GM18907 (cell line): Measurements from ENCODE around the gene APOBR.
"Not testable (repeated sequence)": the region's sequence is repeated elsewhere in the genome, so short reads cannot be mapped to it uniquely, and the experiment has no call there.

Source experiments
- ATAC-seq: cut with Tn5 transposase; IDR thresholded peaks from one replicate; pipeline ENCODE4 v1.9.1; 2021; ENCODE audit warnings: mild to moderate bottlenecking, moderate library complexity; ENCODE audit not compliant: unreplicated experiment

APOBR gene

GRCh38 chr16:28527100-28527785 is 32.8 kb downstream of the APOBR start:
- ATAC-seq = not testable (repeated sequence)

DNA sequence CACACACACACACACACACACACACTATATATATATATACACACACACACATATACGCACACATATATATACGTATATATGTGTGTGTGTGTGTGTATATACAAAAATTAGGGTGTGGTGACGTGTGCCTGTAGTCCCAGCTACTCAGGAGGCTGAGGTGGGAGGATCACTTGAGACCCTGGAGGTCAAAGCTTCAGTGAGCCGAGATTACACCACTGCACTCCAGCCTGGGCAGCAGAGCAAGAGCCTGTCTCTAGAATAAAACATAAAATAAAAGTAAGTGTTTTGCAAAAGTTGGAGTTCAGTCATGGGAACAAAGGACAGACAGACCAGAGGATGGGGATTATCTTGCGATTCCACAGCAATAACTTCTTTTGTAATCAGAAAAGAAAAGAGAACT is 33.5 kb downstream of the APOBR start:
- no peak for ATAC-seq

DNA sequence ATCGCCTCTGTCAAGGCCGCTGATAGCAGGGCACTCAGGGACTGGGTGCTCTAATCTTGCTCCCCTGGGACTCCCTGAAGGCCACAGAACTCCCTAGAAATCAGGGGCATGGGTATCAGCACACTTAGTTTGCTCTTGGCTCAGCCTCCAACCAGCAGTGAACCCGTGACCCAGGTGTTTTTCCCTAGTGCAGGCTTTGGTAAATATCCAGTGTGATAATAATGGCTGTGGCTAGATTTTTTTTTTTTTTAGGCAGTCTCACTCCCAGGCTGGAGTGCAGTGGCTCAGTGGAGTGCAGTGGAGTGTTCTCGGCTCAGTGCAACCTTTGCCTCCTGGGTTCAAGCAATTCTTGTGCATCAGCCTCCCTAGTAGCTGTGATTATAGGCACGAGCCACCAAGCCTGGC is 34.0 kb downstream of the APOBR start:
- no peak for ATAC-seq

GRCh38 chr16:28529124-28529523 is 34.7 kb downstream of the APOBR start:
- no peak for ATAC-seq

DNA sequence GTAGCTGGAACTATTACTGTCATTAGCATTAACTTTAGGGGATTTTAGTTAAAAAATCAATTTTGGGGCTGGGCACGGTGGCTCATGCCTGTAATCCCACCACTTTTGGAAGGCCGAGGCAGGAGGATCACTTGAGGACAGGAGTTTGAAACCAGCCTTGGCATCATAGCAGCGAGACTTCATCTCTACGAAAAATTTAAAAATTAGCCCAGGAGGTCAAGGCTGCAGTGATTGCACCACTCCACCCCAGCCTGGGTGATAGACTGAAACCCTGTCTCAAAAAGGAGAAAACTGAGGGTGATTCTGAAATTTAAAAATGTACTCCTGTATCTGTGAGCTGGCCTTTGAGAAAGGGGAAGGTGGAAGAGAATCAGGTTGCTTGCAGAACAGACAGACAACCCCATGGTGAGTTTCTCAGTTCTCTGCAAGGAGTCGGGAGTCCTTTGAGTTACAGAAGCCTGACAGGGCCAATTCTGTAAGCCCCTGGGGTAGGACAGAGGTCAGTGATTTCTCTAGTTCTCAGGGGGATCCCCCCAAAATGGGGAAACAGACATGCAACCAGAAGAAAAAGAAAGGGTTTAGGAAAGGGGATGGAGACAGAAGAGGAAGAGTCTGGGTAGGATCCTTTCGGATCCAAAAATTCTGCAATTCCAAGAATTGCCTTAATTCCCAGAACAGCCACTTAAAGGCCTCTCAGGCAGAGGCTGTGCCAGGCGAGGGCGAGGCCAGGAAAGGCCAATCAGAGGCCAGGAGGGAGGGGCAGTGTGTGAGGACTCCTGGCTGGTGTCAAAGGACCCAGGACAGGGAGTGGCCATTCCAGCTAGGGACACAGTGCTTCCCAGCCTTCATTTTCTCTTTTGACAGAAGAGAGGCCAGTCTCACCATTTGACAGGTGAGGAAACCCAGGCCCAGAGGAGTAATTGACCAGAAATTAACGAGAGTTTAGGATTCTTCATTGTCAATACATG is 37.6 kb downstream of the APOBR start:
- no peak for ATAC-seq

DNA sequence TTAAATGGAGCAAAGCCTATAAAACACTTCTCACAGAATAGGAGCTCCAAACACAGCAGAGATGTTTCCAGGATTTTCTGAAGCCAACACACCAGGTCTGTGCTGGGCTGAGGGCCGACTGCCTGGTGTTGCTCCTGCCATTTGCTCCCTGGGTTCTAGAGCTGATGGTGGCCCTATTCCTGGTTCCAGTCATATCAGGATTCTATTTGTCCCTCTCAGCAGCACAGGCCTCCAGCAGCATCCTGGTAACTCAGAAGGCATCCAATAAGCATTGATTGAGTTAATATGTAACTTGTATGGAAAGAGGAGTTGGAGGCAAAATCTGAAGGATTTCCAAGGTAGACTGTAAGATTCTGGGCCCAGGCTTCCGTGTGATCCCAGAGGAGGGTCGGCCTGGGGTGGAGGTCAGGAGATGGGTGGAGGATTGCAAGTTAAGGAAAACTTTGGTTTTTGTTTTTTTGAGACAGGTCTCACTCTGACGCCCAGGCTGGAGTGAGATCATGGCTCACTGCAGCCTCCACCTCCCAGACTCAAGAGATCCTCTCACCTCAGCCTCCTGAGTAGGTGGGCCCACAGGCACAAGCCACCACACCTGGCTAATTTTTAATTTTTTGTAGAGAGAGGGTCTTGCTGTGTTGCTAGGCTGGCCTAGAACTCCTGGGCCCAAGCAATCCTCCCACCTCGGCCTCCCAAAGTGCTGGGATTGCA is 38.7 kb downstream of the APOBR start:
- ATAC-seq = no peak

DNA sequence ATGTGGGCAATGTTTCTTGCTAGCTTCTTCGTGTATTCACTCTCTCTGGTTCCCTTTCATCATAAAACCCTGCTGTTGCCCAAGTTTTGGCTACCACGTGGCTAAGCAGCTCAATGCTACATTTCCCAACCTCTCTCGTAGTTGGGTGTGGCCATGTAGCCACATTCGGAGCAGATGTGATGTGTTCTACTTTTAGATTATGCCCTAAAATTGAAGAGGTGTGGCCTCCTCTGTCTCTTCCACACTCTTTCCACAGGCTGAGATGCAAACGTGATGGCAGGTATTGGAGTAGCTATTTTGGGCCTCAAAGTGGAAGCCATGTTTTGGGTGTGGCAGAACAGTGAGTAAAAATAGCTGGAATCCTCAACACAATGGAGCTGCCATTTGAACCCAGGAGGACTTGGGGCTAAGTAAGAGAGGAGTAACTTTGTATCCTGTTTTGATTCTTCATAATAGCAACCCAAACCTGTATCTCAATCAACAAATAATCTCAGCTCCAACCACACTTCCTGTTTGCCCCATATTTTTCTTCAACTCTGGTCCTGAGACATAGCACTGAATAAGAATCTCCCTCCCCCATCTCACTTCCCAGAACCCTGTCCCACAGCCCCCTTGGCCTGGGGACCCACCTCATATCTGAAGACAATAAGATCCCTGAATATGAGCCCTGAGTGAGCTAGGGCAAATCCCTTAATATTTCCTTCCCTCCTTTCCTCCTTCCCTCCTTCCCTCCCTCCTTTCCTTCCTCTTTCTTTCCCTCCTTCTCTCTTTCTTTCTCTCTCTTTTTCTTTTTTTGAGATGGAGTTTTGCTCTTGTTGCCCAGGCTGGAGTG is 40.3 kb downstream of the APOBR start:
- no peak for ATAC-seq

- no peak for ATAC-seq
Measured at GRCh38 chr16:28537076-28537475, 42.6 kb downstream of the APOBR start.

DNA sequence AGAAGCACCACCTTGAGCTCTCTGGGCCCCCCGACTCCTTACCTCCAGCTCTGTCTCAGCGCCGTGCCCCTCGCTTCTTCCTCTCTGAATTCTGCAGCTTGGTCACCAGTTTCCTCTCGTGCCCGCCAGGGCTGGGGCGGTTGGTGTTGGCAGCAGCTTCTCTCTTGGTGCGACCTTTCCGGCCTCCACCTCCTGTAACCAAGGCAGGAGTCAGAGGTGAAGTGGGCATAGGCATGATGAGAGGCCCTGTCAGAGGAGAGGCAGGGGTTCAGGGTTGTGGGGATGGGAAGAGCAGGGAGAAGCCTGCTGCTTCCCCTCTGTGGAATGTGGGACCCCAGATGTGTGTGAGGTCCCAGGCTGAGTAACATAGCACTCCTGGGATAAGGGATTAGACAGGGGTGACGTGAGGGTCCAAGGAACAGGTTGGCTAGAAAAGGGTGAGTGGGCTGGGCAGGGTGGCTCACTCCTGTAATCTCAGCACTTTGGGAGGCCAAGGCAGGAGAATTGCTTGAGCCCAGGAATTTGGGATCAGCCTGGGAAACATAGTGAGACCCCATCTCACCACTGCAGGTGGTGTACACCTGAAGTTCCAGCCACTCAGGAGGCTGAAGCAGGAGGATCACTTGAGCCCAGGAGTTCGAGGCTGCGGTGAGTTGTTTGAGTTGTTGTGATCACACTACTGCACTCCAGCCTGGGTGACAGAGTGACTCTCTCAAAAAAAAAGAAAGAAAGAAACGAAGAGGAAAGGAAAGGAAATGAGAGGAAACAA is 43.7 kb downstream of the APOBR start:
- no peak for ATAC-seq

DNA sequence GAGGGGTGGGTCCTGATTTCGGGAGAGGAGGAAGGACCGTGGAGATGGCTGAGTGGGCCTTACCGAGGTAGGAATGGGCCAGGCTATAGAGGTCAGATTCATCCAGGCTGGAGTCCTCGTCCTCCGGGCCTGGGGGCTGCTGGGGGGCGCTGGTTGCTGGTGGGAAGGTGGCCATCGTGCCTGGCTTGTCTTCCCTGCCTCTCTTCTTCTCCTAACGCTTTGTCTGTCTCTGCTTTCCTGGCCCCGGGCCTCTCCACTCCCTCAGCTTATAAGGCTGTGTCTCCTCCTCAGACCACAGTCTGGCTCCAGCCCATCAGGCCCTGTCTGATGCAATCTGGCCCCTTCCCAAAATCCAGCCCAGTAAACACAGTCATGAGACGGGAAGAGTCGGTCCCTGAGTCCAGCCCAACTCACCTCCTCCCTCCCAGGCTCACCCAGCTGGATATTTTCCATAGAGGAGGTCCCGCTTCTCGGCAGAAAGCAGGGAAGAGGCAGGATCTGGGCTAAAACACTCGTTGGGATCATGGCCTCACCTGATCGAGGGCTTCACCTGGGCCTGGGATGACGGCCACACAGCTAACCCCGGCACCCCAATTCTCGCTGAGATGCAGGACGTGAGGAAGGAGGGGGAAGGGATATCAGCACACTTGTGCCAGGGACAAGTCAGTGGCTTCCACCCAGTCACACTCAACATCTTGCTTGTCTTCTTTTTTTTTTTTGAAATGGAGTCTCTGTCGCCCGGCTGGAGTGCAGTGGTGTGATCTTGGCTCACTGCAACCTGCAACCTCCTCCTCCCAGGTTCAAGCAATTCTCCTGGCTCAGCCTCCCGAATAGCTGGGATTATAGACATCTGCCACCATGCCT is 44.5 kb downstream of the APOBR start, which contains the start of gene NUPR1:
Gene NUPR1, minus strand, starts transcription at position 242 of the 864 bp plus-strand sequence. Its CDS starts 67 bp downstream, at position 175.
- no peak for ATAC-seq

- ATAC-seq = no peak
Measured at GRCh38 chr16:28540346-28540745, 45.9 kb downstream of the APOBR start.

- no peak for ATAC-seq
Measured at GRCh38 chr16:28542646-28543045, 48.2 kb downstream of the APOBR start.

DNA sequence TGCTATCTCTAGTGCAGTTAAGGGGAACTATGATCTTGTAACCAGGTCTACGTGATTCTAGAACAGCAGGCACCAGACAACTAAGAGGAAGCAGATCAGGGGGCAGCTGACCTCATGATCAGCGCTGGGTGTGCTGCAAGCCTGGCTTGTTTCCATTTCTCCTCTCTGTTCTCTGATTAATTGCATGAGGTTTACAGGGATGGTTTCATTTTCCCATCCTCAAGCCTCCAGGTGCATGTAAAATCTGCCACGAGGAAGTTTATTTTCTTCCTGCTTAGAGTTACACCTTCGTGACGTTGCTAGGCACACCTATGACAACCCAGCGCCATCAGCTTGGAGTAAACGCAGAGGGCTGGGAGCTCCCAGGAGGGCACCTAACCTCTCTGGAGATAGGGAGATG is 48.6 kb downstream of the APOBR start:
- no peak for ATAC-seq

GRCh38 chr16:28544998-28545397 is 50.6 kb downstream of the APOBR start:
- no peak for ATAC-seq

DNA sequence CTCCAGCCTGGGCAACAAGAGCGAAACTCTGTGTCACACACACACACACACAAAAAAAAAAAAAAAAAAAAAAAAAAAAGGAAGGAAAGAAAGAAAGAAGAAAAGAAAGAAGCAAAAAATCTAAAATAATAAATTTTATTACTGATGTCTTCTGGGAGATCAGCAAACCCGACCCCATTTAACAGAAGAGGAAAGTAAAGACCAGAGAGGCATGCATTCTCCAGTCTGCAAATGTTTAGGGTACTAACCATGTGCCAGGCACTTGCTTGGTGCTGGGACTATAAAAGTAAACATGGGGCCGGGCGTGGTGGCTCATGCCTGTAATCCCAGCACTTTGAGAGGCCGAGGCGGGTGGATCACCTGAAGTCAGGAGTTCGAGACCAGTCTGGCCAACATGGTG is 51.5 kb downstream of the APOBR start:
- ATAC-seq = not testable (repeated sequence)

GRCh38 chr16:28546626-28547025 is 52.2 kb downstream of the APOBR start:
- no peak for ATAC-seq

- no peak for ATAC-seq
Measured at GRCh38 chr16:28548306-28548802, 53.9 kb downstream of the APOBR start.
